A673 (cell line): ENCODE measurements around the gene PLEKHA8. TPM values are rescaled to one million over a fixed set of nuclear protein-coding genes. Genes with fewer than 3 reads are reported as not detected.

Experiments
- BruUV-seq: library from RNA; stranded (reverse); fragments of 400-500 nt; replicated peaks from 2 replicates; lab custom pipeline; 2021; lab: Mats Ljungman, UMichigan
- CTCF ChIA-PET: fragments of 300-600 bp; sonication (Branson Sonifier 250); formaldehyde crosslinking; loops from one replicate; lab custom pipeline; 2022; ENCODE audit warnings: antibody characterized with exemption; lab: Charles Lee
- POLR2A ChIA-PET: fragments of 300-600 bp; sonication (Branson Sonifier 250); formaldehyde crosslinking; loops from one replicate; lab custom pipeline; 2022; ENCODE audit warnings: antibody characterized with exemption; ENCODE audit not compliant: low non-redundant PET; lab: Charles Lee
- DNase-seq: peaks from one replicate; pipeline ENCODE4 v3.0.0-alpha.2; 2015; ENCODE audit warnings: low spot score
- H3K27ac ChIP-seq: fragments of 200-600 bp; sonication (generic); 2 replicates; pipeline ENCODE4 v1.5.1; 2016; ENCODE audit warnings: mixed run types, low read depth, mild to moderate bottlenecking, mixed read lengths, antibody characterized with exemption, low read length; ENCODE audit not compliant: poor library complexity, severe bottlenecking
- H3K27me3 ChIP-seq: fragments of 200-600 bp; sonication (generic); replicated peaks from 2 replicates; pipeline ENCODE4 v1.6.1; 2017; ENCODE audit warnings: mixed run types, low read depth, mild to moderate bottlenecking, mixed read lengths, antibody characterized with exemption, low read length; ENCODE audit not compliant: insufficient read depth, poor library complexity
- H3K36me3 ChIP-seq: fragments of 200-600 bp; sonication (generic); 2 replicates; pipeline ENCODE4 v1.6.1; 2016; ENCODE audit warnings: mixed run types, mild to moderate bottlenecking, mixed read lengths, antibody characterized with exemption, low read length; ENCODE audit not compliant: insufficient read depth, poor library complexity, severe bottlenecking
- H3K4me1 ChIP-seq: fragments of 200-600 bp; sonication (generic); 2 replicates; pipeline ENCODE4 v1.6.1; 2017; ENCODE audit warnings: mixed run types, mild to moderate bottlenecking, mixed read lengths, antibody characterized with exemption, low read length; ENCODE audit not compliant: insufficient read depth, poor library complexity, severe bottlenecking
- H3K4me3 ChIP-seq: fragments of 200-600 bp; sonication (generic); 2 replicates; pipeline ENCODE4 v1.5.1; 2016; ENCODE audit warnings: low read depth, mixed run types, mild to moderate bottlenecking, mixed read lengths, low read length; ENCODE audit not compliant: poor library complexity, severe bottlenecking
- H3K9me3 ChIP-seq: fragments of 200-600 bp; sonication (generic); 2 replicates; pipeline ENCODE4 v1.6.1; 2016; ENCODE audit warnings: mixed run types, low read depth, mild to moderate bottlenecking, mixed read lengths, antibody characterized with exemption, low read length; ENCODE audit not compliant: poor library complexity, severe bottlenecking
- EZH2 ChIP-seq: fragments of 200-600 bp; sonication (generic); IDR thresholded peaks from 2 replicates; pipeline ENCODE4 v1.6.1; 2017; ENCODE audit warnings: borderline replicate concordance, low read depth, mild to moderate bottlenecking, mixed read lengths, antibody characterized with exemption, low read length; ENCODE audit not compliant: poor library complexity, severe bottlenecking
- intact Hi-C: fragments of 100-400 bp; cut with micrococcal nuclease; formaldehyde crosslinking; loops from one replicate; pipeline ENCODE4 v1.10.0; 2022; ENCODE audit not compliant: unreplicated experiment
- total RNA-seq: library from RNA; stranded (reverse); gene quantifications from 2 replicates; pipeline ENCODE4 v1.2.3, GENCODE V29; 2021
- TF ChIP-seq, protein P1 (sequence below): fragments of 300-800, 200-600 bp; sonication (generic); conservative IDR thresholded peaks from 2 replicates; pipeline ENCODE4 v1.5.1; 2017; ENCODE audit warnings: low read depth, mild to moderate bottlenecking, antibody characterized with exemption, low read length, moderate library complexity, mixed read lengths

The PLEKHA8 gene
- total RNA-seq, 1 experiment from 2014 or later: 22.2 TPM

DNA sequence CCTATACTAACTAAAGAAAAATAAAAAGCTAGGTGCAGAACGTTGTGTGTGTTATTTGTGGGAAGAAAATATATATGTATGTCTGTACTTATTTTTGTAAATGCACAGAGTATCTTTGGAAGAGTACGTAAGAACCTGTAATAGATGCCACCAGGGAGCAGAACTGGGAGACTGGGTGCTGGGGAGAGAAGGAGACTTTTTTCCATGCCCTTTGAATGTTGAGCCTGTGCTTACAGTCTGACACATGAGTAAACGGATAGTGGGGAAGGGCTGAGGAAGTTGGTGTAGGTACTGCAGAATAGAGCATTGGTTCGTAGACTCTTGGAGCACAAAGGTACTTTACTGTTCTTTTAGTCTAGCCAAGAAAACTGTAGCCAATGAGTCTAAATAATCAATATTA is 37.3 kb upstream of the PLEKHA8 start:
- no peak for DNase-seq
- BruUV-seq: no TSS peak
- Histone ChIP-seq H3K27me3 (no peaks in the 10 kb centered on the region), H3K36me3 (no peaks in the 10 kb centered on the region), H3K27ac (no peak overlapping the region), H3K4me1 (peaks cover 16% of the 10 kb centered on the region), H3K4me3 (no peak overlapping the region), H3K9me3 (peaks cover 10% of the 10 kb centered on the region)
- TF ChIP-seq, protein P1, sequence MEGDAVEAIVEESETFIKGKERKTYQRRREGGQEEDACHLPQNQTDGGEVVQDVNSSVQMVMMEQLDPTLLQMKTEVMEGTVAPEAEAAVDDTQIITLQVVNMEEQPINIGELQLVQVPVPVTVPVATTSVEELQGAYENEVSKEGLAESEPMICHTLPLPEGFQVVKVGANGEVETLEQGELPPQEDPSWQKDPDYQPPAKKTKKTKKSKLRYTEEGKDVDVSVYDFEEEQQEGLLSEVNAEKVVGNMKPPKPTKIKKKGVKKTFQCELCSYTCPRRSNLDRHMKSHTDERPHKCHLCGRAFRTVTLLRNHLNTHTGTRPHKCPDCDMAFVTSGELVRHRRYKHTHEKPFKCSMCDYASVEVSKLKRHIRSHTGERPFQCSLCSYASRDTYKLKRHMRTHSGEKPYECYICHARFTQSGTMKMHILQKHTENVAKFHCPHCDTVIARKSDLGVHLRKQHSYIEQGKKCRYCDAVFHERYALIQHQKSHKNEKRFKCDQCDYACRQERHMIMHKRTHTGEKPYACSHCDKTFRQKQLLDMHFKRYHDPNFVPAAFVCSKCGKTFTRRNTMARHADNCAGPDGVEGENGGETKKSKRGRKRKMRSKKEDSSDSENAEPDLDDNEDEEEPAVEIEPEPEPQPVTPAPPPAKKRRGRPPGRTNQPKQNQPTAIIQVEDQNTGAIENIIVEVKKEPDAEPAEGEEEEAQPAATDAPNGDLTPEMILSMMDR: no peak
- TF ChIP-seq EZH2: no peak
- CTCF ChIA-PET: no interaction called here
- POLR2A ChIA-PET: no interaction called here
- intact Hi-C loops: no loop called here

DNA sequence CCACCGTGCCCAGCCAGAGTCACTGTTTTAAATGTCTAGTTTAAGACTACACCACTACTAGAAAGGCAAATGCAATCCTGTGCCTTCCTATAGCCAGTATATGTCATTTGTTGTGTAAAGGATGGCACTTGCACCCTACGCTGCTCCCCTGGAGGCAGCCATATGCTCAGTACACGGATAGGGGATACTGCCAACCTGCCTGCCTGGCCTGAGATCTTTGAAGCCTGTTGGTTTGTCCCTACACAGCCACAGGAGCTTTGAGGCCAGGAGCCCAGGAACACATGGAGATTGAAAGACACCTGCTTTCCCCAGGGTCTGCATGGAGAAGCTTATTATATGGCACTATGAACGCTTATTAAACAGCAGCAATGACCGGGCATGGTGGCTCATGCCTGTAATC is 36.3 kb upstream of the PLEKHA8 start:
- no peak overlapping the region for H3K4me3 ChIP-seq
- no TSS peak for BruUV-seq
- H3K27ac ChIP-seq: no peak overlapping the region

DNA sequence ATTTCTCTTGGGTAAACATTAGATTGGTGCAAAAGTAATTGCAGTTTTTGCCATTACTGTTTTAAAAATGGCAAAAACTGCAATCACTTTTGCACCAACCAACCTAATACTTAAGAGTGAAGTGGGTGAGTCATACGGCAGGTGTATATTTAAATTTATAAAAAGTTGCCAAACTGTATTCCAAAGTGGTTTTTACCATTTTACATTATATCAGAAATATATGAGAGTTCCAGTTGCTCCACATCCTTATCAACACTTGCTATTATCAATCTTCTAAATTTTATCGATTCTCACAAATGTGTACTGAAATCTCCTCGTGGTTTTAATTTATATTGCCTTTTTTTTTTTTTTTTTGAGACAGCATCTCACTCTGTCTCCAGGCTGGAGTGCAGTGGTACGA is 35.1 kb upstream of the PLEKHA8 start:
- DNase-seq: no peak
- TF ChIP-seq EZH2: no peak
- TF ChIP-seq, protein P1: no peak
- CTCF ChIA-PET: interaction anchor here (0.8 kb wide), 1 partner anchor 69 kb away, joined by 3 read pairs; no protein-coding TSS in a partner anchor
- Histone ChIP-seq H3K27me3 (no peaks in the 10 kb centered on the region), H3K27ac (no peak overlapping the region), H3K4me3 (no peak overlapping the region), H3K4me1 (peaks cover 3% of the 10 kb centered on the region), H3K9me3 (peaks cover 17% of the 10 kb centered on the region), H3K36me3 (no peaks in the 10 kb centered on the region)
- intact Hi-C loops: no loop called here
- POLR2A ChIA-PET: no interaction called here
- BruUV-seq: no TSS peak

More for the DNA sequence above, 36.3 kb upstream of the PLEKHA8 start:
- Histone ChIP-seq H3K27me3 (no peaks in the 10 kb centered on the region), H3K36me3 (no peaks in the 10 kb centered on the region), H3K9me3 (peaks cover 17% of the 10 kb centered on the region), H3K4me1 (peaks cover 15% of the 10 kb centered on the region)
- no peak for TF ChIP-seq EZH2
- TF ChIP-seq, protein P1: no peak
- ChIA-PET CTCF (no interaction called here), POLR2A (interaction anchor here (0.6 kb wide), 1 partner anchor 35 kb away, joined by 5 read pairs; no protein-coding TSS in a partner anchor)
- intact Hi-C loops: no loop called here
- DNase-seq: no peak
